NCI-H2171 treated with DMSO at 0.1 percent for 48 hours (cell line): ENCODE measurements around the gene KIAA0825.

Source experiments
- DNase-seq: peaks from one replicate; lab custom pipeline; 2025; lab: John Stamatoyannopoulos, UW

The KIAA0825 gene

GRCh38 chr5:94240993-94241651 lies 377.3 kb downstream of the KIAA0825 start:
- peak; percentile 30 for DNase-seq

- peak; percentile 35 for DNase-seq
Observed at GRCh38 chr5:94240596-94240992, 377.8 kb downstream of the KIAA0825 start.

GRCh38 chr5:94240134-94240533 lies 378.3 kb downstream of the KIAA0825 start:
- no peak for DNase-seq

- DNase-seq: peak; percentile 2
Observed at GRCh38 chr5:94239266-94239665, 379.1 kb downstream of the KIAA0825 start.

- no peak for DNase-seq
Observed at GRCh38 chr5:94234987-94235386, 383.4 kb downstream of the KIAA0825 start.

GRCh38 chr5:94228791-94229190 lies 389.6 kb downstream of the KIAA0825 start:
- no peak for DNase-seq

- DNase-seq: no peak
Observed at GRCh38 chr5:94223235-94223634, 395.2 kb downstream of the KIAA0825 start.

GRCh38 chr5:94218374-94218773 lies 400.0 kb downstream of the KIAA0825 start:
- no peak for DNase-seq

- no peak for DNase-seq
Observed at GRCh38 chr5:94217745-94218144, 400.7 kb downstream of the KIAA0825 start.

- no peak for DNase-seq
Observed at GRCh38 chr5:94217216-94217615, 401.2 kb downstream of the KIAA0825 start.

- no peak for DNase-seq
Observed at GRCh38 chr5:94212476-94212875, 405.9 kb downstream of the KIAA0825 start.

- no peak for DNase-seq
Observed at GRCh38 chr5:94209774-94210355, 408.5 kb downstream of the KIAA0825 start.

- no peak for DNase-seq
Observed at GRCh38 chr5:94209272-94209671, 409.1 kb downstream of the KIAA0825 start.

GRCh38 chr5:94199566-94199965 lies 418.8 kb downstream of the KIAA0825 start:
- DNase-seq: no peak

GRCh38 chr5:94197970-94198369 lies 420.4 kb downstream of the KIAA0825 start:
- DNase-seq: no peak

GRCh38 chr5:94196953-94197352 lies 421.5 kb downstream of the KIAA0825 start:
- no peak for DNase-seq

GRCh38 chr5:94192658-94193391 lies 425.6 kb downstream of the KIAA0825 start:
- no peak for DNase-seq

GRCh38 chr5:94191604-94192003 lies 426.8 kb downstream of the KIAA0825 start:
- DNase-seq: no peak

- no peak for DNase-seq
Observed at GRCh38 chr5:94188725-94189124, 429.7 kb downstream of the KIAA0825 start.

- no peak for DNase-seq
Observed at GRCh38 chr5:94184870-94185269, 433.5 kb downstream of the KIAA0825 start.

GRCh38 chr5:94181895-94182294 lies 436.5 kb downstream of the KIAA0825 start:
- no peak for DNase-seq

GRCh38 chr5:94180761-94181160 lies 437.6 kb downstream of the KIAA0825 start:
- DNase-seq: no peak

GRCh38 chr5:94175912-94176311 lies 442.5 kb downstream of the KIAA0825 start:
- DNase-seq: no peak
